LNCaP clone FGC (cell line): ENCODE data around the gene GTPBP2.
"Not testable (repeated sequence)": the region's sequence is repeated elsewhere in the genome, so short reads cannot be mapped to it uniquely, and the experiment has no call there.

Source experiments
- DNase-seq: peaks from one replicate; pipeline ENCODE4 v3.0.0-alpha.2; 2011; ENCODE audit warnings: low read depth
- H3K4me3 ChIP-seq: 2 replicates; pipeline ENCODE4 v1.5.1; 2011; ENCODE audit warnings: mild to moderate bottlenecking, low read depth, low read length, control low read depth
- CTCF ChIP-seq: IDR thresholded peaks from 2 replicates; pipeline ENCODE4 v1.5.1; 2012; ENCODE audit warnings: mild to moderate bottlenecking; ENCODE audit not compliant: control insufficient read depth, insufficient read depth; ENCODE audit errors: extremely low read depth

Gene GTPBP2

DNA sequence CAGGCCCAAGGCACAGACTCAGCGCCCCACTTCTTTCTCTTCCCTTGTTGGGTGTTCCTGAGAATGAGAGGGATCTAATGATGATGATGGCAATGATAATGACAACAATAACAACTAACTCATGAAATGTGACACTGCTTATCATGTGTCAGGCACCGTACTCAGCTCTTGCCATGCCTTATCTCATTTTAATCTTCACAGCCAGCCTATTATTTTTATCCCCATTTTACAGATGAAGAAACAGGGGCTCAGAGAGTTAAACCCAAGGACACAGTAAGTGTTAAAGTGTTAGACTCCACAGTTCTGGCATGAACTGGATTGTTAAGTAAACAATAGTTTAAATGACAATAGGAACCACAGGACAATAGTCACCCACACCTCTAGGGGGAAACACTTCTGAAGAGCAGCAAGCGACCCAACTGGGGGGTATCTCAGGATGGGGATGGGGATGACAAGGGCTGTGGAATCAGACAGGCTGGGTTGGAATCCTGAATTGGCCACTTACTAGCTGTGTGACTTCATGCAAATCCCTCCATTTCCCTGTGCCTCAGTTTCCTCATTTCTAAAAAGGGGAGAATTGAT is 28.2 kb upstream of the GTPBP2 start:
- no peak for TF ChIP-seq CTCF
- DNase-seq = no peak
- H3K4me3 ChIP-seq = no peak overlapping the region

DNA sequence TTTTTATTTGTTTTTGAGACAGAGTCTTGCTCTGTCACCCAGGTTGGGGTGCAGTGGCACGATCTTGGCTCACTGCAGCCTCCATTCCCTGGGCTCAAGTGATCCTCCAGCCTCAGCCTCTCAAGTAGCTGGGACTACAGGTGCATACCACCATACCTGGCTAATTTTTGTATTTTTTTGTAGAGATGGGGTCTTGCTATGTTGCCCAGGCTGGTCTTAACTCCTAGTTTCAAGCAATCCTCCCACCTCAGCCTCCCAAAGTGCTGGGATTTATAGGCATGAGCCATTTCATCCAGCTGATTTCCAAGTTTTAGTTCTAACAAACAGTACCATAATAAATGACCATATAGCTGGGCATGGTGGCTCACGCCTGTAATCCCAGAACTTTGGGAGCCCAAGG is 23.8 kb upstream of the GTPBP2 start:
- not testable (repeated sequence) for H3K4me3 ChIP-seq, DNase-seq

GRCh38 chr6:43648248-43648647 is 19.2 kb upstream of the GTPBP2 start:
- no peak overlapping the region for H3K4me3 ChIP-seq
- no peak for TF ChIP-seq CTCF
- no peak for DNase-seq

DNA sequence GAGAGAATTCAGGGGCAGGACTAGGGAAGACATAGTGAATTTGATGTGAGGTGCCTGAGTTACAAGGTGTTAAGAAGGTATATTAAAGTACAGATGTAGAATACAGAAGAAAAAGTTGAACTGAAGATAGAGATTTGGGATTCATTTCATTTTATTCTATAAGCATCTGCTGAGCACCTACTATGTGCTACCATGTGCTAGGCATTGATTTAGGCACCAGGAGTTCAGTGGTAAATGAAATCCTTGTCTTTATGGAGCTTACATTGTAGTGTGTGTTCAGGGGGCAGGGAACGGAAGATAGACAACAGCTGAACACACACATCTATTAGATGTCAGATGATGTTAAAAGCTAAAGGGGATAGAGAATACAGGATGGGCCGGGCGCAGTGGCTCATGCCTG is 18.5 kb upstream of the GTPBP2 start:
- TF ChIP-seq CTCF = no peak
- H3K4me3 ChIP-seq = no peak overlapping the region
- DNase-seq = no peak

DNA sequence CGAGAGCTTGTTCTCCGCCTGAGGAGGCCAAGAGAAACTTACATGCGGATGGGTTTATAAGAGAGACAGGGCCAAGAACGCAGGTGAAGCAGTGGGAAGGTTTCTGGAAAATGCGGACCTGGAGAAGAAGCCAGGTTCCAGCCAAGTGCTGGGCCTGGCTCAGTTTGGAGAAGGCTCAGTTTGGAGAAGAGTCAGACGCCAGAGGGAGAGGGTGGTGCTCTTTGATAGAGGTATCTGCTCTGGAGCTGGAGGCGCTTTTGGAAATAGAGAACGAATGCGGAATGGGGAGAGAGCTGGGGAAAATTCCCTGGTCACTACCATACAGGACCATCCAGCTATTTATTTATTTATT is 16.5 kb upstream of the GTPBP2 start:
- TF ChIP-seq CTCF = no peak
- H3K4me3 ChIP-seq = no peak overlapping the region
- no peak for DNase-seq

DNA sequence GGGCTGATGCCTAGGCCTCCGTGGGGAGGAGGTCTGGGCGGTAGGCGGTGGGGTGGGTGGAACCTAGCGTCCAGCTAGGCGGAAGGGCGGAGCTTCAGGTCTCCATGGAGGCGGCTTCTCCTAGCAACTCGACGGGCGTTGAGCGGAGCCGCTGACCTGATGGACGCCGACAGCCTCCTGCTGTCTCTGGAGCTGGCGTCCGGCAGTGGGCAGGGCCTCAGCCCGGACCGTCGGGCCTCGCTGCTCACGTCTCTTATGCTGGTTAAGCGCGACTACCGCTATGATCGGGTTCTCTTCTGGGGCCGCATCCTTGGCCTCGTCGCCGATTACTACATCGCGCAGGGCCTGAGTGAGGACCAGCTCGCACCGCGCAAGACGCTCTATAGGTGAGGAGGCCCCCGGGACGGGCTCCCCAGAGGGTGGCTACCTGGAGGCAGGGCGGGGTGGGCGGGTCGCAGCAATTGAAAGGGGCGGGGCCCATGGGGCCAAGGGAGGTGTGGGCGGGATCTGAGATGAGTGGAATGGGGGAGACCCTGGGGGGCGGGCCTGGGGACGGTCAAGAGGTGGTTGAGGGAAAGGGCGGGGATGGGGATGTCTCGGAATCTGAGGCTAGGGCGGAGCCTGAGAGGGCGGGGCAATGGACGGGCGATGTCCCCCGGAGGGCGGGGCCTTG is 16.0 kb upstream of the GTPBP2 start, which contains the start of gene RSPH9:
Gene RSPH9, plus strand, starts transcription at position 97 of the 673 bp plus-strand sequence. Its CDS starts 63 bp downstream, at position 160.
- DNase-seq = no peak
- no peak for TF ChIP-seq CTCF
- no peak within 1 kb of the TSS for H3K4me3 ChIP-seq

- H3K4me3 ChIP-seq = no peak overlapping the region
- no peak for DNase-seq
- TF ChIP-seq CTCF = no peak
Observed at GRCh38 chr6:43639984-43640800, 11.1 kb upstream of the GTPBP2 start.
